Natural killer cell (primary cell): Measurements from ENCODE around the gene USP6. TPM values are rescaled to one million over a fixed set of nuclear protein-coding genes. Genes with fewer than 3 reads are reported as not detected.

ENCODE experiments used
- ATAC-seq, 3 donors: fragments of 150-1000 bp in 2 of 3; fragments of 200-7000 bp in 1 of 3; cut with Tn5 transposase; 1 replicate in 1 of 3; 2 replicates in 2 of 3; pipeline ENCODE4 v1.10.0; 2021; ENCODE audit warnings: mild to moderate bottlenecking in 2 of 3, moderate library complexity in 2 of 3
- DNase-seq, 2 donors: peaks; one replicate each; pipeline versions ENCODE4 v3.0.0 to v3.0.0-alpha.2; 2013 to 2021; ENCODE audit warnings: mixed read lengths in 1 of 2
- H3K27ac ChIP-seq: one replicate; pipeline ENCODE4 v1.5.1; 2013; ENCODE audit warnings: mild to moderate bottlenecking, low read length
- H3K27me3 ChIP-seq: one replicate; pipeline ENCODE4 v1.6.1; 2013; ENCODE audit warnings: low read length; ENCODE audit not compliant: control insufficient read depth, insufficient read depth
- H3K36me3 ChIP-seq: one replicate; pipeline ENCODE4 v1.6.1; 2013; ENCODE audit warnings: low read length; ENCODE audit not compliant: control insufficient read depth, insufficient read depth
- H3K4me1 ChIP-seq: one replicate; pipeline ENCODE4 v1.6.1; 2013; ENCODE audit warnings: low read length; ENCODE audit not compliant: control insufficient read depth, insufficient read depth
- H3K4me3 ChIP-seq: one replicate; pipeline ENCODE4 v1.5.1; 2013; ENCODE audit warnings: low read length
- H3K9me3 ChIP-seq: one replicate; pipeline ENCODE4 v1.6.1; 2013; ENCODE audit warnings: low read length; ENCODE audit not compliant: control insufficient read depth, insufficient read depth
- H3K27ac Mint-ChIP-seq, 2 donors: one replicate each; pipeline ENCODE4 v1.8.0; 2022; ENCODE audit warnings: mild to moderate bottlenecking in 2 of 2, mixed read lengths in 2 of 2, moderate library complexity in 1 of 2
- H3K27me3 Mint-ChIP-seq, 2 donors: one replicate each; pipeline ENCODE4 v1.8.0; 2022; ENCODE audit warnings: low read depth in 2 of 2, mixed read lengths in 2 of 2
- H3K36me3 Mint-ChIP-seq: one replicate; pipeline ENCODE4 v1.8.0; 2022; ENCODE audit warnings: mixed read lengths
- H3K4me1 Mint-ChIP-seq, 2 donors: one replicate each; pipeline ENCODE4 v1.8.0; 2022; ENCODE audit warnings: mixed read lengths in 2 of 2
- H3K4me3 Mint-ChIP-seq: one replicate; pipeline ENCODE4 v1.8.0; 2022; ENCODE audit warnings: mild to moderate bottlenecking, moderate library complexity, mixed read lengths
- H3K9me3 Mint-ChIP-seq, 2 donors: one replicate each; pipeline ENCODE4 v1.8.0; 2022; ENCODE audit warnings: mixed read lengths in 2 of 2
- CTCF ChIP-seq: fragments of 200-600 bp; IDR thresholded peaks from one replicate; pipeline ENCODE4 v1.8.0; 2022; ENCODE audit warnings: antibody characterized with exemption
- WGBS: methylation state at CpG from one replicate; pipeline ENCODE4 v1.1.7; 2013; ENCODE audit warnings: missing lambda C conversion rate; ENCODE audit not compliant: insufficient coverage; 5-methylcytosine and 5-hydroxymethylcytosine counted together
- intact Hi-C: fragments of 100-400 bp; cut with micrococcal nuclease; formaldehyde crosslinking; loops from one replicate; pipeline ENCODE4 v1.14.2; 2022
- total RNA-seq, 4 donors: library from RNA; stranded (reverse); fragments of 120-200 nt in 1 of 4; gene quantifications; one replicate each; pipeline versions ENCODE4 v1.2.3 to v1.2.4, GENCODE V29; 2013 to 2022

USP6 gene
- total RNA-seq, 3 donors from 2014 or later (not counting 1 experiment from before 2014, with no cell fraction given): 0.07 to 0.34 (median 0.13) TPM

GRCh38 chr17:5077781-5078105 is 38.1 kb upstream of the USP6 start:
- DNase-seq: no peak
- Mint-ChIP-seq H3K9me3 (no peaks in the 10 kb centered on the region), H3K27ac (peak overlapping the region; percentile 79 to 81), H3K27me3 (no peaks in the 10 kb centered on the region), H3K36me3 (no peaks in the 10 kb centered on the region), H3K4me1 (peaks cover 28 to 29% of the 10 kb centered on the region in 2 donors), H3K4me3 (peak overlapping the region; percentile 95)
- 36% methylated on average over 14 of the region's 14 CpGs for WGBS
- intact Hi-C loops: no loop called here
- no peak for ATAC-seq
- H3K9me3 ChIP-seq: no peaks in the 10 kb centered on the region
- peaks cover 17% of the 10 kb centered on the region for H3K4me1 ChIP-seq
- H3K36me3 ChIP-seq: no peaks in the 10 kb centered on the region
- TF ChIP-seq CTCF: no peak
- peak overlapping the region; percentile 80 for H3K4me3 ChIP-seq
- H3K27me3 ChIP-seq: no peaks in the 10 kb centered on the region
- peak overlapping the region; percentile 90 for H3K27ac ChIP-seq

GRCh38 chr17:5078106-5079028 is 37.5 kb upstream of the USP6 start, which contains the start of gene ZFP3:
ZFP3 (plus strand) TSS chr17:5078467; CDS start chr17:5091505, 13,038 bp downstream.
- peaks cover 28 to 29% of the 10 kb centered on the region in 2 donors for H3K4me1 Mint-ChIP-seq
- under 1% methylated on average over 75 of the region's 75 CpGs for WGBS
- no peak for TF ChIP-seq CTCF
- Histone ChIP-seq H3K4me3 (peak within 1 kb of the TSS; percentile 80), H3K4me1 (peaks cover 17% of the 10 kb centered on the region), H3K27ac (peak within 1 kb of the TSS; percentile 90), H3K27me3 (no peaks in the 10 kb centered on the region), H3K36me3 (no peaks in the 10 kb centered on the region), H3K9me3 (no peaks in the 10 kb centered on the region)
- DNase-seq: peak; percentile 78 to 82
- peak within 1 kb of the TSS; percentile 79 to 81 for H3K27ac Mint-ChIP-seq
- H3K4me3 Mint-ChIP-seq: peak within 1 kb of the TSS; percentile 95
- H3K9me3 Mint-ChIP-seq: no peaks in the 10 kb centered on the region
- H3K27me3 Mint-ChIP-seq: no peaks in the 10 kb centered on the region
- intact Hi-C loops: no loop called here
- peak; percentile 85 to 91 (median 88) for ATAC-seq
- no peaks in the 10 kb centered on the region for H3K36me3 Mint-ChIP-seq

GRCh38 chr17:5080591-5080990 is 35.2 kb upstream of the USP6 start:
- Histone ChIP-seq H3K36me3 (peaks cover 2% of the 10 kb centered on the region), H3K27ac (no peak overlapping the region), H3K27me3 (no peaks in the 10 kb centered on the region), H3K4me3 (no peak overlapping the region), H3K4me1 (peaks cover 17% of the 10 kb centered on the region), H3K9me3 (peaks cover 11% of the 10 kb centered on the region)
- H3K9me3 Mint-ChIP-seq: peaks cover 0 to 5% of the 10 kb centered on the region in 2 donors
- H3K27me3 Mint-ChIP-seq: no peaks in the 10 kb centered on the region
- TF ChIP-seq CTCF: no peak
- ATAC-seq (no peak), DNase-seq (no peak)
- H3K4me1 Mint-ChIP-seq: peaks cover 34% of the 10 kb centered on the region in 2 donors
- peak overlapping the region; percentile 4 to 9 for H3K27ac Mint-ChIP-seq
- no peak overlapping the region for H3K4me3 Mint-ChIP-seq
- intact Hi-C loops: no loop called here
- peaks cover 9% of the 10 kb centered on the region for H3K36me3 Mint-ChIP-seq
- 100% methylated on average over 3 of the region's 3 CpGs for WGBS
